NOMO-1 treated with DMSO at 0.1 percent for 48 hours (cell line): ENCODE measurements around the gene CDC40.
"Not testable (repeated sequence)": the region's sequence is repeated elsewhere in the genome, so short reads cannot be mapped to it uniquely, and the experiment has no call there.

Experiments used
- DNase-seq: peaks from one replicate; lab custom pipeline; 2025; ENCODE audit not compliant: unreplicated experiment; lab: John Stamatoyannopoulos, UW

Gene CDC40

GRCh38 chr6:110198561-110198960 is 18.3 kb downstream of the CDC40 start:
- DNase-seq, result no peak

DNA sequence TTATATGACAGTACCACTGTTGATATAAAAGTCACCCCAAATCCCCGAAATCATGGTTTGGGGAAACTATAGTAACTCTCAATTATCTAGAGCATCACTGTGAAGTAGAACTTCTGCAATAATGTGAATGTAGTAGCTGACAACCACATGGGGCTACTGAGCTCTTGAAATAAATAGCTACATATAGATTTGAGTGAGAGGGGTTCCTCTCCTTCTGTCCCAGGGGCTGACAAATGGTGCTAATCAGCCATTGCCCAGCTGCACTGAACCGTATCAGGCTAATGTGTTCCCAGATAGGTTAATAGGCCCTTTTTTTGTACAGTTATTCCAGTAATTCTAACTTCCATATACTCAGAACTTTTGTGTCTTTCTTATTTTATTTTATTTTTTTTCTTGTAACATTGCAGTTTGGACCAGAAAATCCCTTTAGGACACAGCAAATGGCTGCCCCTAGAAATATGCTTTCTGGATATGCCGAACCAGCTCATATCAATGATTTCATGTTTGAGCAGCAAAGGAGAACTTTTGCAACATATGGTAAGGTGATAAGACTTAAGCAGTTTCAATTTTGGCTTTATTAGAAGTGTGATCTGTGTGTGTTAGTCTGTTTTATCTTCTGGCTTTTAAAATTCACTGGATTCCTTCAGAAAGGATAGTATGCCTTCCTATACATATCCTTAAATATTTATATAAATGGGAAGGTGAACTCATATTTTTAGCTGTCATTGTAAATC is 21.1 kb downstream of the CDC40 start:
- DNase-seq, result no peak

DNA sequence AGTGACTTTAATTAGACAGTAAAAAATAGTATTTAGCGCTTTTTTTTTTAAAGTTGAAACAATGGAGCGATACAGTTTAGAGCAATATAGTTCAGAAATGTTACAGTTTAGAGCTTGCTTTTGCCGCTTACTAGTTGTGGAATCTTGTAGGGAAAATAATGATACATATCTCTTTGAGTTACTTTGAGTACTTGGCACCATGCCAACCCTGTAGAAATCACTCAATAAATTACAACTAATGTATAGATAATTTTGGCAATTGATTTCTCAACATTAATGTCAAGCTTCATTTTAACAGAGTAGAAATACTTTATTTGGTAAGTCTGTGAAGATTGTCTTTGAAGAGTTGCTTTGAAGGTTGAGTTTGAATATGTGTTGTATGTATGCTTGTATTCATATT is 27.4 kb downstream of the CDC40 start:
- no peak for DNase-seq

GRCh38 chr6:110211753-110212152 is 31.5 kb downstream of the CDC40 start:
- no peak for DNase-seq

DNA sequence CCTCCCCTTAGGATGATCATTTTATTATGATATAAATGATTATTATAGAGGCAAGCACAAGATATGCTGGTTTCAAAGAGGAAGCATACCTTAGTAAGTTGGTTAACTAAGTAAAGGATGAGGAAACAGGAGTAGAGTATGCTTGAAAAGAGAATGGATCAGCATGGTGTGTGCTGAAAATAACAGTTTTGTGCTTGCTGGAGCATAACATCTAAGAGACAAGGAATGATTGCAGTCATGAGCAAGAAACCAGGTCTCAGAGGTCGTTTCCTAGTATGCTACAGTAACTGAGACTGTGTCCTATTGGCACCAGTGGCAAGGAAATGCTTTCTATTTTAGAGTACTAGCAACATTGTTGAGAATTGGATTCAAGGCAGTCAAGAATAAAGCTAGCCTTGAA is 34.1 kb downstream of the CDC40 start:
- no peak for DNase-seq

GRCh38 chr6:110216140-110216539 is 35.9 kb downstream of the CDC40 start:
- DNase-seq, result no peak

DNA sequence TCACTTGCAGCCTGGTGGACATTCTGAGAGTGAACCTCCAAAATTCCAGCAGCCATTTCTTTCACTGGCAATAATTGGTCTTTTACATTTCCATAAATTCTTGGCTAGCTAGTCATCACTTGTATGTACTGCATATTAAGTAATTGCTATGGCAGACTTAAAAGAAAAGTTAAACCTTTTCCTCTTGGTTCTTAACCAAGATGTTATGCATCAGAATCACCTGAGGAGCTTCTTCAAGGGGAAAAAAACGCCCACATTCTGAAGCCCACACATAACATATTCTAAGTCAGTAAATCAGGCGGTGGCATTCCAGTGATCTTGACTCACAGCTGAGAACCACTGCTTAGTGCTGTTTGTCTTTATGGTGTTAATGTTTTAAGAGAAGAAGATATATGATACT is 37.0 kb downstream of the CDC40 start:
- no peak for DNase-seq

DNA sequence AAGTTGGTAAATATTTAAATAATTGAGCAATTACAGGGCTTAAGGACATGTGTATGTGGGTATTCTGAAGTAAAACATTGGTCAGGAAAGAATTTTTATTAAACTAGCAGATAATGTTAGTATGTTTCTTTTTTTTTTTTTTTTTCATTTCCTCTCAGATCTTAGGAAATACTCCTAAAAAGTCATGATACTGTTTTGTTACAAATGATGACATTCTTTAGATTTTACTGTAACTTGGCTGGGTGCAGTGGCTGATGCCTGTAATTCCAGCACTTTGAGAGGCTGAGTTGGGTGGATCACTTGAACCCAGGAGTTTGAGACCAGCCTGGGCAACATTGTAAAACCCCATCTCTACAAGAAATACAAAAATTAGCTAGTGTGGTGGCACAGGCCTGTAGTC is 41.5 kb downstream of the CDC40 start:
- no peak for DNase-seq

- no peak for DNase-seq
These were observed 46.0 kb downstream of the CDC40 start for GRCh38 chr6:110226261-110226660.

DNA sequence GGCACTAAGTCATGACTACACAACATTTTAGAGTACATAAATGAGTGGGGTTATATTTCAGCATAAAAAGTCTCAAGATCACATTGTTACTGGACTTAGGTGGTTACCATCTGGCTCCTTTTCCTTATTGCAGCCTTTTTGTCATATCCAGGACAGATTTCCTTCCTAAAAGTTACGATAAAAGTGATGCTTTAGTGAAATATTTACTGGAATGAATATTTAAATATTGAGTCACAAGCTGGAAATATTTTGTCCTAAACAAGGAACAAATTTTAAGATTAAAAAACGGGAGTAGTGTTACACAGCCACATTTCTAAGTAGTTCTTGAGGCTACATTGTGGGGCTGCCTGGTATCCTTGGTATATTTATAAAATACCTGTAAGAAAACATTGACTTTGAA is 52.2 kb downstream of the CDC40 start:
- no peak for DNase-seq

DNA sequence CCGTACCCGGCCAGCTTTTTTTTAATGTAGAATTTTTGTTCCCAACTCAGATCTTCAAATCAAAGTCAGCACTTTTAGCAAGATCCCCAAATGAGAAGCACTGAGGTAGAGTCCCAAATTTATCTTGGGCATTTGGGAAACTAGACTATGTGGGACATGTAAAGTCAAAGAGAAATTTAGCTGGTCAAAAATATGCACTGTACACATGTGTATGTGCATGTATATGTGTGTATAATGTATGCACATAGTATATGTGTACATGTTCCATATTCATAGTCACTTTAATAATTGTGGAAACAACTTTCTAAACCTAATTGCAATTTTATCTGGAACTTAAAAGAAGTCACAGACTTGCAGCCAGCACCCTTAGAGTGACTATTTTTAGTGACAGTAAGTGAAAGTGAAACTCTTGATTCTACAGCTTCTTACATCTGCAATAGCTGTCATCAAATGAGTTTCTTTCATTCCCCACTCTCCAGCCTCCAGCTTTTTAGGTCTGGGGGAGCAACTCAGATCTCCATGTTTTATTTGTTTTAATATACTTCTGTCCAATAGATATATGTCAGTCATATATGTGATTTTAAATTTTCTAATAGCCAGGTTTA is 53.6 kb downstream of the CDC40 start:
- DNase-seq, result peak; percentile 59

- DNase-seq, result not testable (repeated sequence)
These were observed 55.8 kb downstream of the CDC40 start for GRCh38 chr6:110236007-110236406.

- no peak for DNase-seq
These were observed 59.5 kb downstream of the CDC40 start for GRCh38 chr6:110239526-110240274.

- not testable (repeated sequence) for DNase-seq
These were observed 64.4 kb downstream of the CDC40 start for GRCh38 chr6:110244621-110245020.

DNA sequence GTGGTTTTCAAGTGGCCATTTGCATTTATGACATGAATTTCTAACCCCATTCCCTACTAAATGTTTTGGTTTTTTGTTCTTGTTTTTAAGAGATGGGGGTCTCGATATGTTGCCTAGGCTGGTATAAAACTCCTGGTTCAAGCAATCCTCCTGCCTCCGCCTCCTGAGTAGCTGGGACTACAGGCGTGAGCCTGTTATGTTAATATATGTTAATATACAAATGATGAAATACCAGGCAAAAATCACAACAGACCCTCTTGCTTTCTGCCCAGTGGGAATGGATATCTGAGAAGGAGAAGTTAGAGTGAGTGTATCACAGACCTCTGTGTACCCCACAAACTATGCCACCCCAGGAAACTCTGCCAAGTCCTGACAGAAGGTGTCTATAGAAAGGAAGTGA is 66.2 kb downstream of the CDC40 start:
- DNase-seq, result no peak

GRCh38 chr6:110246900-110247546 is 66.8 kb downstream of the CDC40 start:
- DNase-seq, result no peak

DNA sequence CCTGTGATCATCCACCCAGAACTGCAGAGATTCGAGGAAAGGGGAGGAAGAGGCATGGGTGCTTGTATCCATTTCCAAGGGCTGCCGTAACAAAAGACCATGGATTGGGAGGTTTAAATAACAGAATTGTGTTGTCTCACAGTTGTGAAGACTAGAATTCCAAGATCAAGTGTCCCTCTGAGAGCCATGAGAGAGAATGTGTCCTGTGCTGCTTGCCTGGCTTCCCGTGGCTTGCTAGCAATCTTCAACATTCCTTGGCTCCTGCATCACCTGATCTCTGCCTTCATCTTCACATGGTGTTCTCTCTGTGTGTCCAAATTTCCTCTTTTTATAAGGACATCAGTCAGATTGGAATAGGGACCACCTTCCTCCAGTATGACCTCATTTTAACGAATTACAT is 69.8 kb downstream of the CDC40 start:
- no peak for DNase-seq

DNA sequence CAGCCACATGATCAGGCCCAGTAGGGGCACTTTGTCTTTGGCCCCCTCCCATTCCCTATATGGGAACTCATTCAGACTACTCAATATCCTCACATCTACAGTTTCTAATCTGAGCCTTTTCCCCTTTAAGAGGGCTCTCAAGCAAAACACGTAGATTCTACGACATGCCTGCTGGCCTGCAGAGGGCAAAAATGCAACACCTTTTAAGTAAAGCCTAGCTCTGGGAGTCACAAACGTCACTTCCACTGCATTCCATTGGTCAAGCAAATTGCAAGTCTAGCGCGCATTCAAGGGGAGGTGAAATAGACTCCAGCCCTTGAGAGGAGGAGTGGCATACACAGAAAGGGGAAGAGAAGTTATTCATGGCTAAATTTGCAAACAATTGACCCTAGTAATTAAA is 70.6 kb downstream of the CDC40 start:
- DNase-seq, result no peak

GRCh38 chr6:110255211-110255750 is 75.1 kb downstream of the CDC40 start:
- DNase-seq, result peak; percentile 7

GRCh38 chr6:110256366-110256765 is 76.1 kb downstream of the CDC40 start:
- DNase-seq, result no peak

DNA sequence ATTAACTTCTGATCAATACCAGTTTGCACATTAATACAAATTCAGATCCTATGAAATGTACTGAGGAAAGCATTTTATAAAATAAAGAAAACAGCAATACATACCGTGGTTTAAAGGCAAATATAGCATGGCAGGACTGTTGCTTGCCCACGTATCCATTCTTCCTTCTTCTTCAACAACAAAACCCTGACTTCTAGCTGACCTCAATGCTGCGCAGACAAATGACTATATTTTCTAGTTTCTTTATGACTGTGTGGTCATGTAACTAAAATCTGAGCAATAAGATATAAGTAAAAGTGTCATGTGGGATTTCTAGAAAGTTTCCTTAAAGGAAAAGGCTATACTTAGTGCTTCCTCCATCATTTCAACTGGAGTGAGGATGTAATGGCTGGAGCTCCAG is 85.0 kb downstream of the CDC40 start:
- DNase-seq, result no peak
